HUES48 (cell line): Measurements from ENCODE around the gene LRRK1.

ENCODE experiments used
- H3K27ac ChIP-seq: one replicate; pipeline ENCODE4 v1.7.0; 2013; ENCODE audit warnings: low read depth, low read length, inconsistent platforms
- H3K27me3 ChIP-seq: 2 replicates; pipeline ENCODE4 v1.6.1; 2013; ENCODE audit warnings: mild to moderate bottlenecking, low read length; ENCODE audit not compliant: control insufficient read depth, insufficient read depth
- H3K36me3 ChIP-seq: 2 replicates; pipeline ENCODE4 v1.6.1; 2013; ENCODE audit warnings: low read length; ENCODE audit not compliant: control insufficient read depth, insufficient read depth
- H3K4me1 ChIP-seq: 2 replicates; pipeline ENCODE4 v1.6.1; 2013; ENCODE audit warnings: mild to moderate bottlenecking, low read length; ENCODE audit not compliant: control insufficient read depth, insufficient read depth
- H3K4me3 ChIP-seq: 2 replicates; pipeline ENCODE4 v1.5.1; 2013; ENCODE audit warnings: mild to moderate bottlenecking, low read depth, low read length
- H3K9ac ChIP-seq: 2 replicates; pipeline ENCODE4 v1.6.1; 2013; ENCODE audit warnings: mild to moderate bottlenecking, low read depth, low read length, moderate library complexity
- H3K9me3 ChIP-seq: 2 replicates; pipeline ENCODE4 v1.6.1; 2013; ENCODE audit warnings: low read length; ENCODE audit not compliant: control insufficient read depth, insufficient read depth

The LRRK1 gene

DNA sequence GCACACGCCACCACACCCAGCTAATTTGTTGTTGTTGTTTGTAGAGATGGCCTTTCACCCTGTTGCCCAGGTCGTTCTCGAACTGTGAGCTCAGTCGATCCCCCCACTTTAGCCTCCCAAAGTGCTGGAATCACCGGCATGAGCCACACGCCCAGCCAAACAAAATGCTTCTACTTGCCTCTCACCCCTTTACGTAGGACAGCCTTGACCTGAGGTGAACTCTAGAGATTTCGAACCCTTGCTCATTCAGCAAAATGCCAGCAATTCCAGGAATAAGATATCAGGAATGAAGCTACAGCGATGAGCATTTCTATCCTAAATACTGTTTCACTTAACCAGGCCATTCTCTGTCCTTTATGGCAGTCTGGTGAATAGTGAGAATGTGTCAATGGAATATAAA lies 135.0 kb downstream of the LRRK1 start:
- Histone ChIP-seq H3K9ac (no peak overlapping the region), H3K4me3 (no peak overlapping the region), H3K9me3 (no peaks in the 10 kb centered on the region; the same call in 1 of the 2 replicates), H3K27me3 (no peaks in the 10 kb centered on the region), H3K27ac (no peak overlapping the region), H3K4me1 (no peaks in the 10 kb centered on the region), H3K36me3 (no peaks in the 10 kb centered on the region)

DNA sequence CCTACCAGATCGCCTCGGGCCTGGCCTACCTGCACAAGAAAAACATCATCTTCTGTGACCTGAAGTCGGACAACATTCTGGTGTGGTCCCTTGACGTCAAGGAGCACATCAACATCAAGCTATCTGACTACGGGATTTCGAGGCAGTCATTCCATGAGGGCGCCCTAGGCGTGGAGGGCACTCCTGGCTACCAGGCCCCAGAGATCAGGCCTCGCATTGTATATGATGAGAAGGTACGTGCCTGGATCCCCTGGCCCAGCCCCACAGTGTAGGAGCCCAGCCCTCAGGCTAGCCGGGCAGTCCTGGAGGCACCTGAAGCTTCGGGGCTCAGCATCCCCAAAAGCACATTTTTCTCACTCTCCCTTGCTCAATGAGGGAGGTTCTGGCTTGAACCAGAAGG lies 135.8 kb downstream of the LRRK1 start:
- H3K9ac ChIP-seq: no peak overlapping the region
- H3K9me3 ChIP-seq: peaks cover 3% of the 10 kb centered on the region; the same call in 1 of the 2 replicates
- no peaks in the 10 kb centered on the region for H3K27me3 ChIP-seq
- no peak overlapping the region for H3K4me3 ChIP-seq
- H3K4me1 ChIP-seq: no peaks in the 10 kb centered on the region
- H3K36me3 ChIP-seq: no peaks in the 10 kb centered on the region
- H3K27ac ChIP-seq: no peak overlapping the region

DNA sequence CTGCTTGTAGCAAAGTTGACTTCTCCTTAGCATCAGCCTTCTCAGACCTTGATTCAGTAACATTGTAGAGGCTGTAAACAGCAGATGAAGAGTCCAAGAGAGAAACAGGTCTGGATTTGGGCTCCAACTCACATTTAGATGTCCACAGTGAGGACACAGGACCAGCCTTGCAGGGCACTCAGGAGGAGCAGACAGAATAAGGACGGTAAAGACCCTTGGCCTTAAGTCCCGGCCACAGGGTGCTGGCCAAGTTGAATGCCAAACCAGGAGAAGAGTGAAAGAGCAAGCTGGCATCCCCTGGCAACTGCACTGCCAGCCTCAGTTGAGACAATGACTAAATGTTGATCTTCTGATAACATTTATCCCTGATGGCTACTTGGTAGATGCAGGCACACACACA lies 136.3 kb downstream of the LRRK1 start:
- H3K9ac ChIP-seq: no peak overlapping the region
- H3K36me3 ChIP-seq: no peaks in the 10 kb centered on the region
- no peak overlapping the region for H3K27ac ChIP-seq
- no peaks in the 10 kb centered on the region for H3K27me3 ChIP-seq
- no peak overlapping the region for H3K4me3 ChIP-seq
- H3K4me1 ChIP-seq: no peaks in the 10 kb centered on the region
- H3K9me3 ChIP-seq: peaks cover 3% of the 10 kb centered on the region; the same call in 1 of the 2 replicates

DNA sequence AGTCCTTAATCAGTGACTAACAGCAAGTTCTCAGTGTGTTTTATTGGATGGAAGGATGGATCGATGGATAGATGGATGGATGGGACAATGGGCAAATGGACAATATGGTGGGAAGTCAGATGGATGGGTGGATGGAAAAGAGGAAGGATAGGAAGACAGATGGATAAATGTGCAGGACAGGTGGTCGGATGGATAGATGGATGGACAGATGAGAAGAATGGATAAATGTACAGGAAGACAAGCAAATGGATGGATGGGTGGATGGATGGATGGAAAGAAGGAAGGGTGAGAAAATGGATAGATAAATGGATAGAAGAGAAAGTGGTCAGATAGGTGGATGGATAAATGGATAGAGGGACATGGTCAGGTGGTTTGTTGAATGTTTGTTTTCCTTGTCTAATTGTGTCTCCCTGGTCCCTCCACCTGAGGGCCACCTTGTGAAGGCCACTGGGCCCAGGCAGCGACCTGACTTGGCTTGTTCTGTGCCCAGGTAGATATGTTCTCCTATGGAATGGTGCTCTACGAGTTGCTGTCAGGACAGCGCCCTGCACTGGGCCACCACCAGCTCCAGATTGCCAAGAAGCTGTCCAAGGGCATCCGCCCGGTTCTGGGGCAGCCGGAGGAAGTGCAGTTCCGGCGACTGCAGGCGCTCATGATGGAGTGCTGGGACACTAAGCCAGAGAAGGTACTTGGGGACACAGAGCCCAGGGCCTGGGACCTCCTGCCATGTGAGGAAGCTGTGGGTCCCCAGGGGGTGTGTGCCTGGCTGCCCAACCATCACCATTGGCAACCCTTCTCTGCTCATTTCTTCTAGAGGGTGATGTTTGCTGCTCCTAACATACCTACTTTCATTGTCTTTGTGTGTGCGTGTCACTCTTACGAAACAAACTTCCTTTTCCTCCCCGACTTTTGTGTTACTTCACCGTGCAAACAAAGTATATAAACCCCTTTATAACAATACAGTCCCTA lies 137.5 kb downstream of the LRRK1 start:
- Histone ChIP-seq H3K27ac (no peak overlapping the region), H3K4me1 (no peaks in the 10 kb centered on the region), H3K9me3 (peaks cover 3% of the 10 kb centered on the region; the same call in 1 of the 2 replicates), H3K27me3 (no peaks in the 10 kb centered on the region), H3K4me3 (no peak overlapping the region), H3K36me3 (no peaks in the 10 kb centered on the region), H3K9ac (no peak overlapping the region)

DNA sequence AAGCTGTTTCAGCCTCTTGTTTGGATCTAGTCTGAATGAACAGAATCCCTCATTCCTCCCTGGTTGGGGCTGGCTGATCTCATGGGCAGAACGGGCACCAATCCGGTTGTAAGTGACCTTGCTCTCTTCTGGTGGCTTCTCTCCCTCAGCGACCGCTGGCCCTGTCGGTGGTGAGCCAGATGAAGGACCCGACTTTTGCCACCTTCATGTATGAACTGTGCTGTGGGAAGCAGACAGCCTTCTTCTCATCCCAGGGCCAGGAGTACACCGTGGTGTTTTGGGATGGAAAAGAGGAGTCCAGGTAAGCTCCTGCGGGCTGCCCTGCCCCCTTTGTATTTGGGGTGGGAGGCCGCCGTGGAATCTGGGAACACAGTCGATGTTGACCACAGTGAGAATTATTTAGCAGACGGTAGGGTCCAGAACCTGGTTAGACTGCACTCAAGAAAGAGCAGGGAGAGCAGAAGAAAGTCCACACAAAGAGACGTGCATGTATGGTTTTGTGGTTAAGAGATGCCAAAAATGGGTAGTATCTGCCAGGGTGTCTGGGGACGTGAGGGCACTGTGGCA lies 138.8 kb downstream of the LRRK1 start:
- H3K4me1 ChIP-seq: peaks cover 6% of the 10 kb centered on the region
- no peak overlapping the region for H3K27ac ChIP-seq
- no peaks in the 10 kb centered on the region for H3K36me3 ChIP-seq
- no peaks in the 10 kb centered on the region for H3K27me3 ChIP-seq
- peaks cover 3% of the 10 kb centered on the region; the same call in 1 of the 2 replicates for H3K9me3 ChIP-seq
- no peak overlapping the region for H3K9ac ChIP-seq
- no peak overlapping the region for H3K4me3 ChIP-seq

DNA sequence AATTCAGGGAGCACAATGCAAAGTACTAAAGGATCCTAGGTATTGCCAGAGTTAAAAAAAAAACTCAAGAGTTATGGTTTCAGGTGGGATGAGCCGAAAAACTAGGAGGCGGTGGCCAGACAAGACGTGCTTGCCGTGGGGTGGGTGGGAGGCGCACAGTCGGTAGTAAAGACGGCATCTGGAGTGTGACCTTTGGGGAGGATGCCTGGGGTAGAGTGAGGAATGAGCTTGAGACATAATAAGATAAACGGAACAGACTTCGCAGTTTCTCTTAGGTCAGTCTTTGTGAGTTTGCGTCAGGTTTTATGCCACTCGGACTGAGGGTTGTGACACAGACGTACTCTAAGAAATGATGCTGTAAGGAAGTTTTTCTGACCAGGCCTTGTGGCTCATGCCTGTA lies 139.6 kb downstream of the LRRK1 start:
- peaks cover 3% of the 10 kb centered on the region; the same call in 1 of the 2 replicates for H3K9me3 ChIP-seq
- H3K27me3 ChIP-seq: no peaks in the 10 kb centered on the region
- H3K4me1 ChIP-seq: peaks cover 11% of the 10 kb centered on the region
- no peak overlapping the region for H3K27ac ChIP-seq
- H3K4me3 ChIP-seq: no peak overlapping the region
- no peaks in the 10 kb centered on the region for H3K36me3 ChIP-seq
- no peak overlapping the region for H3K9ac ChIP-seq

DNA sequence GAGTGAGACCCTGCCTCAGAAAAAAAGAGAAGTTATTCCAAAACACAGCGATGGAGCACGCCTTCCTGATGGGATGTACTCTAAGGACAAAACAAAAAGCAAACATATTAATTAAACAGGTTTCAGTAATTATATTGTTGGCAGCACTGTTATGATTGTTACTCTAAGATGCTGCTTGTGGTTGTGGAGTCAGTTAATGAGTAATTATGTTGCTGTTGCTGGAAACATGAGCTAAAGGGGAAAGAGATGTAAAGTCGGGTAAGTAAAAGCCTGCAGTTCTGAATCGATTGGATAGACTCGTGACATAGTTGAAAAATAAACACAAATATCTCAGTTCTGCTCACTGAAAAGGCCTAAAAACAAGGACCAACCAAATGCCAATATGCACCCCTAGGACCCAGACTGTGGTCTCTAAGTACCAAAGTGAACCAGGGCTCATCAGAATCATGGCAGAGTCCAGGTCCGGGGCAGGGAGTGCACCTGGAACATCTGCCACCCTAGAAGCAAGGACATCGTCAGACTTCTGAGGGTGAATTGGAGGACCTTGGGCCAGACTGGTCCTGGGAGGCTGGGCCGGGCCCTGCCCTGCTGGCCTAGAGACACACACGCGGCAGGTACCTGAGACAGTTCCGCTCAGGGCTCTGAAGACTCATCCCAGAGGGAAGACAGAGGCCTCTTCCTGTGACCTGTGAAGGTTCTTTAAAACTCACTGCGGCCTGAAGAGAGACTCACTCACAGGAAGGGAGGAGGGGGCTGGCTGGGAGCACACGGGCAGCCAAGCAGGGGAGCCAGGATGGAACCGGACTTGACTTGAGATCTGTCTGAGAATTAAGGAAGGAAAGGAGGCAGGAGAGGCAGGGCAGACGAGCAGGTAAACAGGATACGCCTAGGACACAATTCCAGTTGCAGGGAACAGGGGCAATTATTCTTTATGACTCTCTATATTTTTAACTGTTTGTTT lies 140.5 kb downstream of the LRRK1 start:
- Histone ChIP-seq H3K4me1 (peaks cover 17% of the 10 kb centered on the region), H3K36me3 (no peaks in the 10 kb centered on the region), H3K27me3 (no peaks in the 10 kb centered on the region), H3K4me3 (no peak overlapping the region), H3K9me3 (peaks cover 3% of the 10 kb centered on the region; the same call in 1 of the 2 replicates), H3K27ac (no peak overlapping the region), H3K9ac (no peak overlapping the region)

DNA sequence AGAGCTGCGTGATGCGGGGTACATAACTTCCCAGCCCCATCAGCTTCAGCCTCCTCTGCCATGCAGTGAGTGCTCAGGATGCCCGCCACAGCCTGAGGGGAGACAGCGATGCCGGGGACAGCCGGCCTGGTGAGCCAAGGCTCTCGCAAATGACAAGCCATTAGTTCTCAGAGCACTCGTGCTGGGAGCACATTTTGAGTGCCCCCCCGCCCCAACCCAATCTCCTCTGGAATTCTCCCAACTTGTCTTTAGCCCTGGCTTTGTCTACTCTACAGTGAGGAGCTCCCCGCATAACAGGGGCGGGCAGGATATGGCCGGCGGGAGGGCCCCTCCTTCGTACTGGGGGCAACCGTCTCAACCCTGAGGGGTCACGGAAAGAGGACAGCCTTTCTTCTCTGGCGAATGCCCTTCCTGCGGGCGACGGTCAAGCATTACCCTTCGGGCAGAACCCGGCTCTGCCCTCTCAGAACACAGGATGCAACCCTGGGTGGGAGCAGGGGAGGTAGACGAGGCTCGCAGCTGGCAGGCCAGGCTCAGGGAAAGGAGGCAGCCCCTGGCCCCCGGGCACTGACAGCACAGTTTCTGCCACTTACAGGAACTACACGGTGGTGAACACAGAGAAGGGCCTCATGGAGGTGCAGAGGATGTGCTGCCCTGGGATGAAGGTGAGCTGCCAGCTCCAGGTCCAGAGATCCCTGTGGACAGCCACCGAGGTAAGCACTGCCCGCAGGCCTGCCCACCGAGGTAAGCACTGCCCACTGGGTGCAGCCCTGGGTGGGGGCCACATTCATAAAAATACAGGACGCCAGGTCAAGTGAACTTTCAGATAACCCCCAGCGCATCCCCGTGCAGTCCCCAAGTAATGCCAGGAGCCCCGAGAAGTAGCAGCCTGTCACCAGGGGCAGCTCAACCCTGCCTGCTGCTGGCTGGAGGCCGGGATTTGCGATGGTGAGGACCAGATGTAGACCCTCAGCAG lies 141.7 kb downstream of the LRRK1 start:
- no peaks in the 10 kb centered on the region for H3K36me3 ChIP-seq
- peaks cover 3% of the 10 kb centered on the region; the same call in 1 of the 2 replicates for H3K9me3 ChIP-seq
- H3K27ac ChIP-seq: no peak overlapping the region
- H3K4me1 ChIP-seq: peaks cover 17% of the 10 kb centered on the region
- no peak overlapping the region for H3K4me3 ChIP-seq
- no peak overlapping the region for H3K9ac ChIP-seq
- no peaks in the 10 kb centered on the region for H3K27me3 ChIP-seq

DNA sequence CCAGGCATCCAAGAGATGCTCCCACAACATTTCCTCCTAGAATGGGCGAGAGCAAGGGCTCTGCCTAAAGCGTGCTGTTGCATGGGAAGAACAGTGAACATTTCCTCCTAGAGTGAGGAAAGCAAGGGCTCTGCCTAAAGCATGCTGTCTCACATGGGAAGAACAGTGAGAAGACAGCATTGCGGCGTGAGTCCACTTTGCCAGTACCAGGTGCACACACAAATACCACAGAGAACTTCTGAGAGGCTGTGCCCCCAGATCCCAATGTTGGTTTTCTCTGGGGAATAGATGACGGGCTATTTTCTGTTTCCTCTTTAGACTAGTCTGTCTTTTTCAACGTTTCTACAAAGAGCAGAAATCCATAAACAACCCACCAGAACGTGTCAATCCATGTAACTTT lies 142.9 kb downstream of the LRRK1 start:
- no peaks in the 10 kb centered on the region for H3K27me3 ChIP-seq
- H3K4me3 ChIP-seq: no peak overlapping the region
- peaks cover 3% of the 10 kb centered on the region; the same call in 1 of the 2 replicates for H3K9me3 ChIP-seq
- no peaks in the 10 kb centered on the region for H3K36me3 ChIP-seq
- peaks cover 17% of the 10 kb centered on the region for H3K4me1 ChIP-seq
- H3K27ac ChIP-seq: no peak overlapping the region
- H3K9ac ChIP-seq: no peak overlapping the region
